Spleen (tissue), 11 donors: ENCODE data around the gene ACKR2. TPM values are rescaled to one million over a fixed set of nuclear protein-coding genes. Genes with fewer than 3 reads are reported as not detected.

ENCODE experiments used
- DNase-seq: peaks from one replicate; pipeline ENCODE4 v3.0.0-alpha.2; 2020
- H3K27ac ChIP-seq, 8 donors: fragments of 200-600 bp; sonication (generic) in 7 of 8; 1 replicate in 4 of 8; 2 replicates in 4 of 8; pipeline versions ENCODE4 v1.5.0 to v1.8.0; 2016 to 2021; ENCODE audit warnings: inconsistent platforms in 4 of 8, mild to moderate bottlenecking in 4 of 8, moderate library complexity in 1 of 8
- H3K27me3 ChIP-seq, 7 donors: fragments of 200-600 bp; sonication (generic) in 6 of 7; replicated peaks in 1 of 7; 1 replicate in 4 of 7; 2 replicates in 3 of 7; pipeline versions ENCODE4 v1.5.0 to v1.8.0; 2016 to 2021; ENCODE audit warnings: inconsistent platforms in 3 of 7, mild to moderate bottlenecking in 1 of 7
- H3K36me3 ChIP-seq, 6 donors: fragments of 200-600 bp; sonication (generic) in 5 of 6; 1 replicate in 4 of 6; 2 replicates in 2 of 6; pipeline versions ENCODE4 v1.5.0 to v1.8.0; 2016 to 2021; ENCODE audit warnings: inconsistent platforms in 2 of 6
- H3K4me1 ChIP-seq, 6 donors: fragments of 200-600 bp; sonication (generic) in 5 of 6; 1 replicate in 3 of 6; 2 replicates in 3 of 6; pipeline versions ENCODE4 v1.5.0 to v1.8.0; 2016 to 2021; ENCODE audit warnings: inconsistent platforms in 3 of 6
- H3K4me3 ChIP-seq, 8 donors: fragments of 200-600 bp; sonication (generic) in 7 of 8; 1 replicate in 4 of 8; 2 replicates in 4 of 8; pipeline versions ENCODE4 v1.5.0 to v1.8.0; 2016 to 2021; ENCODE audit warnings: inconsistent platforms in 4 of 8, mild to moderate bottlenecking in 4 of 8, moderate library complexity in 2 of 8
- H3K9me3 ChIP-seq, 8 donors: fragments of 200-600 bp; sonication (generic) in 7 of 8; 1 replicate in 4 of 8; 2 replicates in 4 of 8; pipeline versions ENCODE4 v1.5.0 to v1.8.0; 2016 to 2021; ENCODE audit warnings: inconsistent platforms in 4 of 8
- POLR2A ChIP-seq, 3 donors: fragments of 450-650 bp; IDR thresholded peaks; one replicate each; pipeline ENCODE4 v1.5.1; 2017; ENCODE audit warnings: antibody characterized with exemption in 3 of 3, mild to moderate bottlenecking in 1 of 3
- POLR2AphosphoS5 ChIP-seq, 3 donors: sonication (generic); formaldehyde crosslinking; IDR thresholded peaks; one replicate each; pipeline ENCODE4 v1.5.1; 2017; ENCODE audit warnings: antibody characterized with exemption in 3 of 3
- WGBS, 5 donors: extraction: QIAGEN DNeasy Blood & Tissue Kit in 3 of 5; methylation state at CpG; one replicate each; pipeline versions ENCODE4 v1.1.5 to v1.1.7; 2013 to 2018; 5-methylcytosine and 5-hydroxymethylcytosine counted together
- intact Hi-C: fragments of 100-400 bp; cut with DNase I; formaldehyde crosslinking; loops from one replicate; pipeline ENCODE4 v1.15.0; 2023; ENCODE audit warnings: low total_unique reads
- polyA plus RNA-seq, 3 donors: library from polyadenylated mRNA; stranded (reverse); fragments of 200-250 nt; gene quantifications; one replicate each; pipeline ENCODE4 v1.2.1, GENCODE V29; 2013
- total RNA-seq, 7 donors: library from RNA; depleted of rRNA in 3 of 7; stranded (reverse); fragments of >200 nt in 3 of 7; fragmentation: NEBNext Ultra II Directional in 4 of 7; extraction: Animal tissue kit (Norgen Biotek cat#: 25700) in 4 of 7; gene quantifications; one replicate each; pipeline versions ENCODE4 v1.1.0 to v1.2.1, GENCODE V29; 2016 to 2021
- TF ChIP-seq, protein P1 (sequence below), 11 experiments: fragments of 200-600 bp in 7 of 11; fragments of 450-650 bp in 4 of 11; sonication (generic) in 4 of 11; IDR thresholded peaks in 8 of 11; conservative IDR thresholded peaks in 3 of 11; 1 replicate in 7 of 11; 2 replicates in 4 of 11; pipeline versions ENCODE4 v1.4.0 to v1.8.0; 2016 to 2021; ENCODE audit warnings: antibody characterized with exemption in 11 of 11, inconsistent platforms in 4 of 11, mild to moderate bottlenecking in 1 of 11
- donor health status: healthy with polysubstance abuse.
- donor health status: DM: no; HTN: no; CAD: no; lungs with moderate emphysema.
- donor health status: DM: no; HTN: no; CAD: no.
- donor health status: Bipolar disorder and iron deficiency.
- donor health status: healthy.
- donor health status: DM: no; HTN: no; CAD: no.
- donor health status: DM: yes; HTN: yes; CAD: no.

The ACKR2 gene
- total and polyA plus RNA-seq, 10 donors: 0.17 to 4.4 (median 0.94) TPM

DNA sequence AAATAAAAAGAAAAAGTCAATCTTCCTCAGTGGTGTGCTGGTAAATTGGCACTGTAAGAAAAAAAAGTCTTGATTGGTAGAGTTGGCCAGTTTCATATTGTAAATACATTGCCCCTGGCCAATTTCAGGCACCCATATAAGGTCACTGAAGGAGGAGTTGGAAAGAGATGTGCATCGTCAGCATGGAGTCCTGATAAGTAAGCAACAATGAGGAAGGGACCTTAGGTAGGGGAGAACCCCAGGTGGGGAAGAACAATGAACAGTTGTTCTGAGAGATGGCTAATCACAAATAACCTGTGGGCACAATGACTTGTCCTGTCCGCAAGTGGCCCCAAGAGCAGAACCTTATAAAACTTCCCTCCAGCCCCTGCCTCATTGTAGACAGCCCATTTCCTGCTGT, 75.1 kb downstream of the ACKR2 start:
- no peaks in the 10 kb centered on the region for H3K36me3 ChIP-seq
- no peaks in the 10 kb centered on the region for H3K9me3 ChIP-seq
- no peak for DNase-seq
- peaks cover 4 to 16% (median 13%) of the 10 kb centered on the region in 6 donors for H3K4me1 ChIP-seq
- H3K4me3 ChIP-seq: no peak overlapping the region
- TF ChIP-seq POLR2A (IDR thresholded peaks at IDR 0.05): no peak
- TF ChIP-seq POLR2AphosphoS5 (IDR thresholded peaks at IDR 0.05): no peak
- TF ChIP-seq, protein P1, sequence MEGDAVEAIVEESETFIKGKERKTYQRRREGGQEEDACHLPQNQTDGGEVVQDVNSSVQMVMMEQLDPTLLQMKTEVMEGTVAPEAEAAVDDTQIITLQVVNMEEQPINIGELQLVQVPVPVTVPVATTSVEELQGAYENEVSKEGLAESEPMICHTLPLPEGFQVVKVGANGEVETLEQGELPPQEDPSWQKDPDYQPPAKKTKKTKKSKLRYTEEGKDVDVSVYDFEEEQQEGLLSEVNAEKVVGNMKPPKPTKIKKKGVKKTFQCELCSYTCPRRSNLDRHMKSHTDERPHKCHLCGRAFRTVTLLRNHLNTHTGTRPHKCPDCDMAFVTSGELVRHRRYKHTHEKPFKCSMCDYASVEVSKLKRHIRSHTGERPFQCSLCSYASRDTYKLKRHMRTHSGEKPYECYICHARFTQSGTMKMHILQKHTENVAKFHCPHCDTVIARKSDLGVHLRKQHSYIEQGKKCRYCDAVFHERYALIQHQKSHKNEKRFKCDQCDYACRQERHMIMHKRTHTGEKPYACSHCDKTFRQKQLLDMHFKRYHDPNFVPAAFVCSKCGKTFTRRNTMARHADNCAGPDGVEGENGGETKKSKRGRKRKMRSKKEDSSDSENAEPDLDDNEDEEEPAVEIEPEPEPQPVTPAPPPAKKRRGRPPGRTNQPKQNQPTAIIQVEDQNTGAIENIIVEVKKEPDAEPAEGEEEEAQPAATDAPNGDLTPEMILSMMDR (IDR thresholded peaks at IDR 0.05 in 8 of 11, conservative IDR thresholded peaks at IDR 0.05 in 3 of 11): no peak
- no peak overlapping the region for H3K27ac ChIP-seq
- WGBS, 5 donors: 61 to 80% (median 70%) methylated on average over 2 of the region's 2 CpGs
- H3K27me3 ChIP-seq: peaks cover 0 to 6% (median 0%) of the 10 kb centered on the region in 7 donors
- intact Hi-C loops: loop anchor here (5.0 kb wide), 1 partner anchor 47 kb away; no protein-coding TSS in a partner anchor

DNA sequence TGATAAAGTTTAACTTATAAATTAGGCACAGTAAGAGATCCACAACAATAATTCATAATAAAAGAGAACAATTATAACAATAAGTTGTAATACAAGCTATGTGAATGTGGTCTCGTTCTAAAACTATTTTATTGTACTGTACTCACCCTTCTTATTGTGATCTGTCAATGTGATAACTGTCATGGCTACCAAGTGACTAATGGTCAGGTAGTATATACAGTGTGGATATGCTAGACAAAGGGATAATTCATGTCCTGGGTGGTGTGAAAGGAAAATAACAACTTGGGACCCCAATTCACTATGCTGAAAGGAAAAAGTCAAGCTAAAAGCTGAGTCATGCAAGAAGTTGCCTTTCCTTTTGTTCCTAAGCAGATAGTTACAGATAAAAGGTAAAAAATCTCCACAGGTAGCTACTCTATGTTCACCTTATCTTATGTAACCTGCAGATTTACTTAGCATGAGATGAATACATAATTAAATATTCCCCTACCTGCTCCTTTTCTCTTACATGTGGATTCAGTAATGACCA, 77.1 kb downstream of the ACKR2 start:
- Histone ChIP-seq H3K27ac (no peak overlapping the region), H3K9me3 (no peaks in the 10 kb centered on the region), H3K36me3 (no peaks in the 10 kb centered on the region), H3K4me3 (no peak overlapping the region), H3K4me1 (peaks cover under 1 to 4% (median 2%) of the 10 kb centered on the region in 6 donors), H3K27me3 (peaks cover 0 to 6% (median 0%) of the 10 kb centered on the region in 7 donors)
- DNase-seq: no peak
- intact Hi-C loops: no loop called here
- no peak for TF ChIP-seq POLR2A (IDR thresholded peaks at IDR 0.05)
- TF ChIP-seq, protein P1 (IDR thresholded peaks at IDR 0.05 in 8 of 11, conservative IDR thresholded peaks at IDR 0.05 in 3 of 11): no peak
- no peak for TF ChIP-seq POLR2AphosphoS5 (IDR thresholded peaks at IDR 0.05)
- WGBS, 5 donors: 80 to 94% (median 83%) methylated on average over 1 of the region's 1 CpG

DNA sequence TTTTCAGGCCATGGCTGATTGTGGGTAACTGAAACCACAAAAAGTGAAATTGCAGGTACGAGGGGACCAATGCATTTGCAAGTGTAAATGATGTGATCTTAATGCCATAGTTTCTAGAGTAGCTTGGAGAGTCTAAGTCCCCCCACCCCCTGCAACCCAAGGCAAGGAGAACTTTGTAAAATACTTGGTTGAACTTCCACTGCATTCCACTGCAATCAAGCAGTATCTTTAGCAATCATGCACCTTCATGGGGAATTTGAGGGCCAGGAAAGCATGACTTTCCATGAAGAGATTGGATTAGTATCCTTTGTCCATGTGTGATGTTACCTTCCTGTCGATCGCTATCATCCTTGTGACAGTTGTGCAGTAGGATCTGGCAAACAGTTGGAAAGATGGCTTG, 77.8 kb downstream of the ACKR2 start:
- no peaks in the 10 kb centered on the region for H3K9me3 ChIP-seq
- no peak for DNase-seq
- WGBS, 5 donors: 75 to 84% (median 78%) methylated on average over 3 of the region's 3 CpGs

DNA sequence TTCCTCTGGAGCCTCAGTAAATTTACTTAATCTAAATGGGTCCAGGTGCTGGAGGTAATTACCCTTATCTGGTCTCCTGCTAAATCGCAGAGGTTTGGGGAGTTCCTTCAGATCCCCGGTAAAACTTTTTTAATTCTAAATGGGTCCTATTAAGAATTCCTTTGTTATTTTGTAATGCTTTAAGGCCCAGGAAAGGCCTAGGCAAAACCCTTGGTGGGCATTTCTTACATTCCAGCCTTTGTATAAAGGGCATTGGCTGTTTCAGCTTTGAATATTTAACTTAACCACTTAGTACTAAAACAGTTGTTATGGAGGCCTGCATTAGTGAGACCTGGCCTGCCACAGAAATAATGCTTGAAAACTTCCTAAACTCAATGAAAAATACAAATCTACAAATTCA, 81.8 kb downstream of the ACKR2 start:
- TF ChIP-seq POLR2AphosphoS5 (IDR thresholded peaks at IDR 0.05) (no peak), POLR2A (IDR thresholded peaks at IDR 0.05) (no peak)
- TF ChIP-seq, protein P1 (IDR thresholded peaks at IDR 0.05 in 8 of 11, conservative IDR thresholded peaks at IDR 0.05 in 3 of 11): no peak
- WGBS, 5 donors: 89 to 95% (median 91%) methylated on average over 2 of the region's 2 CpGs
- Histone ChIP-seq H3K9me3 (no peaks in the 10 kb centered on the region), H3K4me1 (no peaks in the 10 kb centered on the region), H3K36me3 (no peaks in the 10 kb centered on the region), H3K4me3 (no peak overlapping the region), H3K27me3 (peaks cover 0 to 6% (median 0%) of the 10 kb centered on the region in 7 donors), H3K27ac (no peak overlapping the region)
- DNase-seq: no peak
- intact Hi-C loops: no loop called here

More for the DNA sequence above, 77.8 kb downstream of the ACKR2 start:
- Histone ChIP-seq H3K4me3 (no peak overlapping the region), H3K27ac (no peak overlapping the region), H3K4me1 (no peaks in the 10 kb centered on the region), H3K36me3 (no peaks in the 10 kb centered on the region), H3K27me3 (peaks cover 0 to 6% (median 0%) of the 10 kb centered on the region in 7 donors)
- intact Hi-C loops: no loop called here
- no peak for TF ChIP-seq POLR2AphosphoS5 (IDR thresholded peaks at IDR 0.05)
- no peak for TF ChIP-seq POLR2A (IDR thresholded peaks at IDR 0.05)
- TF ChIP-seq, protein P1 (IDR thresholded peaks at IDR 0.05 in 8 of 11, conservative IDR thresholded peaks at IDR 0.05 in 3 of 11): no peak
